HG03520 (cell line): ENCODE data around the gene TARDBP.
A peak's percentile ranks its signal among the peaks of the same experiment; 100 is the strongest.
"Not testable (repeated sequence)": the region's sequence is repeated elsewhere in the genome, so short reads cannot be mapped to it uniquely, and the experiment has no call there.

Experiments used
- ATAC-seq: cut with Tn5 transposase; IDR thresholded peaks from one replicate; pipeline ENCODE4 v1.9.1; 2021; ENCODE audit warnings: mild to moderate bottlenecking, moderate library complexity; ENCODE audit not compliant: unreplicated experiment

The TARDBP gene

DNA sequence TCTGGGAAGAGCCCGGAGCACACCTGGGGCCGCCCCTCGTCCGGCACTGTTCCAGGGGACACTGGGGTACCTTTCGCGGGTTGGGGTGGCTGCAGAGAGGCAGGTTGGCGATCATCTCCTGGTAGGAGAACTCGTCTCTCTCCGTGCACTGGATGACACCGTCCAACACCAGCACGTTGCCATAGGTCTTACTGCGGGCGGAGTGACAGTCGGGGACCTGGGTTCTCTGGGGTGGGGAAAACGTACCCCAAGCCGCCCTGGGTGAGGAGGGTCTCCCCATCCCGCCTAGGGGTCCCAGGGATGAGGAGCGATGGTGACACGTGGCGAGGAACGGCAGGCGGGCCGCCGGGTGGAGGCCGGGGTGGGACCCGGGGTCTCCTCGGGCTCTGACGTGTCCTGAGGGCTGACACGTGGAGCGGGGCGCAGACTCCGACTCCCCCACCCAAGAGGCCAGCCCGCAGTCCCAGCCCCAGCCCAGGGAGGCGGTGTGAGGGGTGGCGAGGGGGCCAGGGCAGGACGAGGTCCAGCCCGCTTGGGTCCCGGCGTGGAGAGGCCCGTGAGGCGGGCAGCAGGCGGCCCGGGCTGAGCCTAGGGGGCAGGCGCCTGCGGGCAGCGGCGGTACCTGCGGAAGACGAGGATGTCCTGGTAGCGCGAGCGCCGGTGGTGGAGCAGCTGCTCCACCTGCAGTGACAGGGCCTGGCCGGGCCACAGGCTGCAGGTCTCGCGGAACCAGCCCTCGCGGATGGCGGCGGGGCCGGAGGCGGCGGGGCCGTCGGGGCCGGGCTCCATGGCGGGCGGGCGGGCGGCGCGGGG is 46.9 kb downstream of the TARDBP start:
- ATAC-seq = peak; percentile 15

DNA sequence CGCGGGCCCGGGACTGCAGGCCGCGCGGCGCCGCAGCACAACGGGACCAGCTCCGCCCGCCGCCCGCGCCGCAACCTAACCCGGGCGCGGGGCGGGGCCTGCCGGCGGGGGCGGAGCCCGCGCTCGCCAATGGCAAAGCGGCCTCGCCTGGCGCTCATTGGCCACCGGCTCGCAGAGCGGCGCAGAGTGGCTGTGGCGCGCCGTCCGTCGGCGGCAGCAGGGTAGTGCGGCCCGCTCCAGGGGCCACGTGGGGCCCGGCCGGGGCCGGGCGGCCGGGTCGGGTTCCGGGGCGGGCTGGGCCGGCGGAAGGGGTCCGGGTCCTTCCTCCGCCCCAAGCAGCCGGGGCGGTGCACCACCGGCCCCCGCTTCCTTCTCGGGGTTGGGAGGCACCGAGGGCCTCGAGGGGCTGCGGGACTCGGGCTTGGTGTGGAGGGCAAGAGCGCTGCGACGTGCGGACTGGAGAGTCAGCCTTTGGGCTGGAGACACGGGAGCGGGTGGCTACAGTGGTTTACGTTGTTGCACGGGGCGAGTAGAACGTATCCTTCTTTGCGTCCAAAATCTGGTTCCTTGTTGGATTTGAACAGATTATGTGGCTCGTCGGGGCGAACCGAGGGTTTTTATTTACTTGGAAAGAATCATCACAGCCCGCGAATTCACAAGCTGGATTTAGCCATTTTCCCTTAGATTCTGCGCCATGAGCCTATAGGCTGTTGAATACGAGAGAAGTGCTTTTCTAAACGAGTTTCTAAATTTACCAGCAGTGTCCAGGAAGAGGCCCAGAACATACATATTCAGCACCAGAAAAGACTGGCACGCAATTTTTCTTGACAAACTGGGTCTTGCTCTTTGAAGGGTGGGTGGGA is 47.7 kb downstream of the TARDBP start, which contains the start of gene SRM:
Gene SRM (minus strand): TSS at position 51 of the 863 bp plus-strand sequence. CDS start 75 bp downstream, outside the sequence.
- peak; percentile 93 for ATAC-seq

DNA sequence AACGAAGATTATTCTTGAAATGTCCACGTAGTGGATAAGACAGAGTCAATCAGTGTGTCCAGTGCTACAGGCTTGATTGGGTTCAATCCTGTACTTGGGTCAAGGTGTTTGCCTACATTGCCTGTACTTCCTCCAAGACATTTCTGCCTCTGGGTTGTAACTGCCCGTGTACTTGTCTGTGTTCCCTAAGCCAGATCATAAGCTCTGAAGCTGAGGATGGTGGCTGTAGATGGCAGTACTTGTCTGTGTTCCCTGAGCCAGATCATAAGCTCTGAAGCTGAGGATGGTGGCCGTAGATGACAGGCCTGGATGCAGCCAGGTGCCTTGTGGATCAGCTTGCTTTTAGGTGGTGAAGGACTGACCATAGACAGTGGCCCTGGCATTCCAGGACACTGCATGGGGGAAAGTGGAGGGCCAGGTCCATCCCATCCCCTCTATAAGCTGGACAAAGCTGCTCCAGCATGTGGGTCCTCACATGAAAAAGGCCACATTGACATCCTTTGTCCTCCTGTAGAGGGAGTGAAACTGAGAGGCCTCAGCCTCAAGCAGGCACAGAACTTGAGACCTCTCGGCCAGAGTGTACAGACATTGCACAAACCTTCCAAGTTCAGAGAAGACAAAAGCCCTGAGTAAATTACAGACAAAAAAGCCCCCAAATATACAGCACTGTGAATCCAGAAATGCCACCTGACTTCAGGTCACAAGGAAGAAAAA is 49.4 kb downstream of the TARDBP start:
- ATAC-seq = no peak

DNA sequence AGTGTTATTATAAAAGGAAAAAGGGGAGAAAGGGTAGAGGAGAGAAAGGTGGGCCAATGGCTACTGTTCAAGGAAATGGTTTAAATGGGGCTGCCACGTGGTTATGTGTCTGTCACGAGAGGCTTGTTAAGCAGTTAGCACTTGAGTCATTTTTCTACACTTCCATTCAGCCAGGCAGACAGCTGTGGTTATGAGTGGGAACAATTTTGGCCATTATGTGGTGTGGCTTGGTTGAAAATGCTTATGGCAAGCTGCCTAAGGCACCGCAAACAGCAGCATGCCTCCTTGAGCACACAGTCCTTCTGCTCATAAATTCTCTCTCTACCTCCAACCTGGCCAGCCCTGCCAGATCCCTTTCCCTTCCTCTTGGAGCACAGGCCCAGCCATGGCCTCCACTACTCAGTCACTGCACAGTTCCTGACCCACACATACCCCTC is 50.5 kb downstream of the TARDBP start:
- ATAC-seq = no peak

DNA sequence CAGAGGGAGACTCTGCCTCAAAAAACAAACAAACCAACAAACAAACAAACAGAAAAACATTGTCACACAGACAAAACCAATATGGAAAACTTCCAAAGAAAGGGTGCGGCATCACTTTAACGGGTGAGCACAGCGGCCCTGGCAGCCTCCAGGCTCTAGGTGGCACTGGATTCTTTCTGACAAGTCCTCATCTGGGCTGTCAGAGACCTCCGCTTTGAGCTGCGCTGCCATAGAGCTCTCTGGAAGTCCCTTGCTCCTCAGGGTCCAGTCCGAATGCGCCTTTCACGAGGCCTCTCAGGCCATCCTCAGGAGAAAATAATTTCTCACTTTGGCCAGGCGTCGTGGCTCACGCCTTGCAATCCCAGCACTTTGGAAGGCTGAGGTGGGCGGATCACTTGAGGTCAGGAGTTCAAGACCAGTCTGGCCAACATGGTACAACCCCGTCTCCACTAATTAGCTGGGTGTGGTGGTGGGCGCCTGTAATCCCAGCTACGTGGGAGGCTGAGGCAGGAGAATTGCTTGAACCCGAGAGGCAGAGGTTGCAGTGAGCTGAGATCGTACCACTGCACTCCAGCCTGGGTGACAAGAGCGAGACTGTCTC is 51.6 kb downstream of the TARDBP start:
- not testable (repeated sequence) for ATAC-seq

DNA sequence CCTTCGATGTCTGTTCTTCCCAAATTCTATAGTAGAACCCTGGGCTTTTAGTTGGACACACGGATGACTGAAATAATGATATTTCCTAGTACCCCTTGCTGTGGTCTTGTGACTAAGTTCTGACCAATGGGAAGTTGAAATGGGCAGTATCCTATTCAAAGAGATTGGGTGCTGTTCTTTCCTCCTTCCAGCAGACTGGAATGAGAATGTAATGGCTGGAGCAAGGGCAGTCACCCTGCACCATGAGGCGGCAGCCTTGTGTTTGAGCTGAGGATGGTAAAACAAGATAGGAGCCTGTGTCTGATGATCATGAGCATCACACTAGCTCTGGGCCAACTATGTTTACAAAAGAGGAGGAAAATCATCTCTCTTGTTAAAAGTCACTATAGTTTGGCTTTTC is 52.5 kb downstream of the TARDBP start:
- ATAC-seq = no peak

DNA sequence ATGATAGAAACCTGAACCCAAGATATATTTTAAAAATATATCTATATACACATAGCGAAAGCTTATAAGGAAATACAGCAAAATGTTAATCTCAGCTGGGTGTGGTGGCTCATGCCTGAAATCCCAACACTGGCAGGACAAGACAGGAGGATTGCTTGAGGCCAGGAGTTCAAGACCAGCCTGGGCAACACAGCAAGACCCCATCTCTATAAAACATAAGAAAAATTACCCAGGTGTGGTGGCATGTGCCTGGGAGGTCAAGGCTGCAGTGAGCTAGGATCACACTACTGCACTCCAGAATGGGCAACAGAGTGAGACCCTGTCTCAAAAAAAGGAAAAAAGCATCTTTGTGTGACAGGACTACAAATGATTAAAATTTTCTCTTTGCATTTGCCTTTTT is 53.3 kb downstream of the TARDBP start:
- ATAC-seq = no peak

DNA sequence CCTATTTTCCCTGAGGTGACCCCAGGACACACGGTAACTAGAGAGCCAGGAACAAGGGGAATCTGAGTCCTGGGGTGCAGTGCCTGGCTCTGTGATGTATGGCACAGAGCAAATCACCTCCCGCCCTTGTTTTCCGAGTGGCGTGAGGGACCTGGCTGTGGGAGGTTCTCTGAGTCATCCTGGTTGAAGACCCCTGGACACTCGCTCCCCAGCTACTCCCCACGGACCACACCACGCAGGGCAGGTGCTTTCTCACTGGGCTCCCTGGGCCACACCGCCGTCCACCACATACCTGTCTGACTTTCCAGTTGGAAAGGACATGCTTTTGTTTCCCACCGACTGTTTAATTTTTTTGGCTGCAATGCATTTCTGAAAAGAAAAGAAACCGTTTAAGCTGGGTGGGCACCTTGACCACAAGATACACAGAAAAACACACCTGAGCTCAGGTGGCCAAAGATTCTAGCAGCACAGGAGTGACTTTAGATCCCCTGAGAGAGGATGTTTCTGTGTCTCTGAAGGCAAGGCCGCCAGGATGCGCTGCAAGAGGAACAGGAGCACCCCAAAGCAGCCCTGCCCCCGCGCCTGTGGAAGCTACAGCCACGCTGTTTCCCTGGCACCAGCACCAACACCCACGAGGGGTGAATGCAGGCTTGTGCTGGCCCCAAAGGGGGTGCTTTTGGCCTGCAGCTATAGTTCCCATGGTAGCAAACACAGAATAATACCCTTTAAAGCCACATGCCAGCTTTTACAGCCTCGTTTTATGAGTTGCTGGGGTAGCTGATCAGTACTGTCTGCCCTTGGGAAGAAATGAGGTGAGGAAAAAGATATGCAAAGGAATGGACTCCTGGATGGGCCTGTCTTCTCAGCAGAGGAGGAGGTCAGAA is 55.5 kb downstream of the TARDBP start:
- ATAC-seq = no peak

DNA sequence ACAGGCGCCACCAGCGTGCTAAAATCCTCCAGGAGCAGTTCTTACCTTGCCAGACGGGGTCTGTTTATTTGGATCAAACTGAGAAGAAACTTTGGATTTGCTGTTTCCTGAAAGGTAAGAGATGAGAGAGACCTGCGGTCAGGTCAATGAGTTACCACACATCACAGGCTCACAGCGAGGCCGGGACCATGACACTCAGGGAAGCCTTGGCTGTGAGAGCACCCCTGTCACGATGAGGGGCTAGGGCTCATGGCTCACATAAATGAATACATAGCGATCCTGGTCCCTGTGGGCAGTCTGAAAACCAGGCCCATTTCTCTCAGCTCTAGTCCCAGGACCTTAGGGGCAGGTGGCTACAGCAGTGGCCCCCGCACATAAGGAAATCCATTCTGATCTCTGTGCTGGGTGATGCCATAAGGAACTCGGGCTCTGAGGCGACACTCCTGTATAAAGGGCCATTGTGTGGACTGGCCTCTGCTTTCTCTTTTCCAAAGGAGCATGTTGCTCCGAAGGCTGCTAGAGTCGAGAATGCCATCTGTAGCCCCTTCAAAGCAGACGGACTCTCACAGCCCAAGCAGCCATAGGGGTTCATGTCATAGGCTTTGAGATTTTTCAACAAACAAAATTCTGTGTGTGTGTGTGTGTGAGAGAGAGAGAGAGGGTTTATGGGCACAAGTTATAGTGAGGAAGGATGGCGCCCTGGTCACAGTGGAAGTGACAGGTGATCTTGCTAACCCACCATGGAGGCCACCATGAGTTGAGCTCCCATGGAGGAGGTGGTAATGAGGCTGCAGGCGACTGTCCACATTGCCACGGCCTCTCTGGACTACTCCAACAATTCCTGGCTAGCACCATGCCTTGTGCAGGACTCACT is 56.4 kb downstream of the TARDBP start:
- ATAC-seq = no peak

DNA sequence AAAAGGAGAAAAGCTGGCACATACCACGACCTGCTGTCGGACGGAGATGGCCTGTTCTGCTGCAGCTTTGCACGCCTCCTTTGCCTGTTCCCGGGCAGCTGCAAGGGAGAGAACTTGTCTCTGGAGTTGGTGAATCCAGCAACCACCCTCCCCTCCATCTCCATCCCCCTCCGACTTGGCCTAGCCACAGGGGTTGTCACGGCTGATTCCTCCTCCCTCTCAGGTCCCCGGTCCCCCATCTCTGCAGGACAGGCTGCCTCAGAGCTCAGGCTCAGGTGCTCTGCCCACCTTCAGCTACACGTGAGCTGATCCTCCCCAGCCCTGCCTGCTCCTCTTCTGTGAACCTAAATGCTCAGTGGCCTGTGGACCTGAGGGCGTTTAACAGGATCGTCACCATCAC is 58.4 kb downstream of the TARDBP start:
- ATAC-seq = no peak

DNA sequence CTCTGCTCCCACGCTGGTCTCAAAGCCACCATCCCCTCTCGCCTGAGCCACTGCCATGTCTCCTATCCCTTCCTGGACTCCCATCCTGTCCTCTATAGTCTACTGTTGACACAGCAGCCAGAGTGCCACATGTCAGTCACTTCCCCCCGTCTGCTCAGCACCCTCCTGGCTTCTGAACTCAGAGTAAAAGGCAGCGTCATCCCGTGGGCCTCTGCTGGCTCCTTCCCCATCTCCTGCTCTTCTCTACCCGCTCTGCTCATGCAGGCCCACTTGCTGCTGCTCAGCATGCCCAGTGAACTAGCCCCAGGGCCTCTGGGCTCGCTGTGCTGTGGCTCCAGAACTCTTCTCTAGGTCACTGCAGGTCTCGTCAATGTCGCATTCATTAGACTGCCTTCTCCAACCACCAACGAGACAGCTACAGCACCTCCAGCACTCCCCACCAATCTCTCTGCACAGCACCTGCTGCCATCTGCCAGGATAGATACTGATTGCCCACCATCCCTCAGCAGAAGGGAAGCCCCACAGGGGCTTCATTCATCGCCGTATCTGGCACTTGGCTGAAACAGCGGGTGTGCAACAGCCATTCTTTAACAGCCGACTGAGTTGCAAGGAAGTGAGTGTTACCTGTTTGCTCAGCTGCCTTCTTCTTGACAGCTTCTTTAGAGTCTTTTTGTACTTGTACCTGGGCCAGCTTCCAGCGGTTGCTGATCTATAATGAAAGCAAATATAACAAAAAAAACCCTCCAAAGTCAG is 59.2 kb downstream of the TARDBP start:
- no peak for ATAC-seq

DNA sequence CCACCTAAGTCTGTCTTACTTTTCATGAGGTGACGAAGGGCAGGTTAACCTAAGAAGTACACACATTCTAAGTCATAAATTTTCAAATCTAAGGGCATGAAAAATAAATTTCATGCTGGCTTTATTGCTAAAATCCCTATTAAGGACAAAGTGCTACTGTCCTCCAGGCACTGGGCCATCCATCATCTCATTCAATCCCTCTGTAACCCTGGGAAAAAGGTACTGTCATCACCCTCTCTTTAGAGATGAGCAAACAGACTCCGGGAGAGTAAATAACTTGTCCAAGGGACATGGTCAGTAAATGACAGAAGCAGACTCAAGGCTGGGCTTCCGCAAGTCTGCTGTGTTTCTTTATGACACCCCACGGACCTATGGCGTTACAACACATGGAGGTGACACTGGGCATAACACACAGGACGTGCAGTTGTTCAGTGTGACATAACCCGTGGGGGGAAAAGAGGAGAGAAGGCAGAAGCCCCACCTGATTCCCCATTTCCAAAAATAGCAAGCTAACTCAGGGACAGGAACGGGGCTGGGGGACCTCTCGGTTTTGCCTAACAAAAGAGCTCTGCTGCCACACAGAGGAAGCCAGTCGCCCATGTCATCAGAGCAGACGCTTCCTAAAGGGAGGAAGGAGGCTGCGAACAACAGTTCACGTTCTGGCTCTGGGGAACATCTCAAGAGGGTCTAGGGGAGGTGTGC is 59.9 kb downstream of the TARDBP start:
- no peak for ATAC-seq

DNA sequence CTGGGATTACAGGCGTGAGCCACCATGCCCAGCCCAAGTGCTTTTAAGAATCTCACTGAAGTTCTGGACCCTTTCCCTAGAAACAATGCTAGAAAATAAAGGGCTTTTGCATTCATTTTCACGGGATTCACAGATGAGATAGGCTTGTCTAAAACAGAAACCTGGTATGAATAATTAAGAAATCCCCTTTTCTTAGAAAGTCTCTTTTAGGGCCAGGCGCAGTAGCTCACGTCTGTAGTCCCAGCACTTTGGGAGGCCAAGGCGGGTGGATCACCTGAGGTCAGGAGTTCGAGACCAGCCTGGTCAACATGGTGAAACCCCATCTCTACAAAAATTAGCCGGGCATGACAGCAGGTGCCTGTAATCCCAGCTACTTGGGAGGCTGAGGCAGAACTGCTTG is 60.9 kb downstream of the TARDBP start:
- not testable (repeated sequence) for ATAC-seq
